Cardiac fibroblast (primary cell): ENCODE results near the gene PRRT1.
A peak's percentile ranks its signal among the peaks of the same experiment; 100 is the strongest.

ENCODE experiments used
- DNase-seq, 2 donors: peaks; one replicate each; pipeline versions ENCODE4 v3.0.0 to v3.0.0-alpha.2; 2010; ENCODE audit warnings: low read depth in 2 of 2
- H3K4me3 ChIP-seq, 2 donors: replicated peaks in 1 of 2; 1 replicate in 1 of 2; 2 replicates in 1 of 2; pipeline ENCODE4 v1.5.1; 2011; ENCODE audit warnings: low read depth in 2 of 2, low read length in 2 of 2, mild to moderate bottlenecking in 2 of 2, moderate library complexity in 1 of 2
- TF ChIP-seq, protein P1 (sequence below): IDR thresholded peaks from one replicate; pipeline ENCODE4 v1.5.1; 2011; ENCODE audit warnings: low read depth, mild to moderate bottlenecking, low read length, inconsistent platforms

Gene PRRT1

DNA sequence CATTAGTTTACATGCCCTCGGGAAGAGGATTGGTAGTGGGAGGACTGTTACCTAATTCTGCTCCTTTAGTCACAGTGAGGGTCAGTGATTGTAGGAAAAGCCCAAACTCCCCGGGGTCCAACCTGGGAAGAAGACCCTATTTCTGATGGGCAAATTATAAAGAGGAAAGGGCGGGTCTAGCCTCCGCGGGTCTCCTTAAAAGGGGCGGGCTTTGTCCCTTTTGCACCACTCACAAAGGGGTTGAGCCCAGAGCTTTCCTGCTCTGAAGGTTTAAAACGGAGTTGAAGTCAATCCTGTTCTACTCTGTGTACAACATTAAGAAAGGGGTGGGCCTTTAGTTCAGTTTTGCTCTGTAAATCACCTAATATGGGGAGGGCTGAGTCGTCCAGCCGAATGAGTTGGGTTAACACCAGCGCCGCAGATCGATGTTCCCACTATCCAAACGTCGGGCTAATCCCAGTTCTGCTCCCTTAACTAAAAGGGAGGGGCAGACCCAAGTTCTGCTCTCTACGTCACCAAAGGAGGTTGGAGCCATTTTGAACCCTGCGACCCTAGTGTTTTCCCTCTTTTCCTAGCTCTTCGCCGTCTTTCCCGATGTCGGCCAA lies 25.5 kb upstream of the PRRT1 start:
- peak overlapping the region; percentile 45 to 95 for H3K4me3 ChIP-seq
- TF ChIP-seq, protein P1, sequence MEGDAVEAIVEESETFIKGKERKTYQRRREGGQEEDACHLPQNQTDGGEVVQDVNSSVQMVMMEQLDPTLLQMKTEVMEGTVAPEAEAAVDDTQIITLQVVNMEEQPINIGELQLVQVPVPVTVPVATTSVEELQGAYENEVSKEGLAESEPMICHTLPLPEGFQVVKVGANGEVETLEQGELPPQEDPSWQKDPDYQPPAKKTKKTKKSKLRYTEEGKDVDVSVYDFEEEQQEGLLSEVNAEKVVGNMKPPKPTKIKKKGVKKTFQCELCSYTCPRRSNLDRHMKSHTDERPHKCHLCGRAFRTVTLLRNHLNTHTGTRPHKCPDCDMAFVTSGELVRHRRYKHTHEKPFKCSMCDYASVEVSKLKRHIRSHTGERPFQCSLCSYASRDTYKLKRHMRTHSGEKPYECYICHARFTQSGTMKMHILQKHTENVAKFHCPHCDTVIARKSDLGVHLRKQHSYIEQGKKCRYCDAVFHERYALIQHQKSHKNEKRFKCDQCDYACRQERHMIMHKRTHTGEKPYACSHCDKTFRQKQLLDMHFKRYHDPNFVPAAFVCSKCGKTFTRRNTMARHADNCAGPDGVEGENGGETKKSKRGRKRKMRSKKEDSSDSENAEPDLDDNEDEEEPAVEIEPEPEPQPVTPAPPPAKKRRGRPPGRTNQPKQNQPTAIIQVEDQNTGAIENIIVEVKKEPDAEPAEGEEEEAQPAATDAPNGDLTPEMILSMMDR = no peak
- DNase-seq = no peak

DNA sequence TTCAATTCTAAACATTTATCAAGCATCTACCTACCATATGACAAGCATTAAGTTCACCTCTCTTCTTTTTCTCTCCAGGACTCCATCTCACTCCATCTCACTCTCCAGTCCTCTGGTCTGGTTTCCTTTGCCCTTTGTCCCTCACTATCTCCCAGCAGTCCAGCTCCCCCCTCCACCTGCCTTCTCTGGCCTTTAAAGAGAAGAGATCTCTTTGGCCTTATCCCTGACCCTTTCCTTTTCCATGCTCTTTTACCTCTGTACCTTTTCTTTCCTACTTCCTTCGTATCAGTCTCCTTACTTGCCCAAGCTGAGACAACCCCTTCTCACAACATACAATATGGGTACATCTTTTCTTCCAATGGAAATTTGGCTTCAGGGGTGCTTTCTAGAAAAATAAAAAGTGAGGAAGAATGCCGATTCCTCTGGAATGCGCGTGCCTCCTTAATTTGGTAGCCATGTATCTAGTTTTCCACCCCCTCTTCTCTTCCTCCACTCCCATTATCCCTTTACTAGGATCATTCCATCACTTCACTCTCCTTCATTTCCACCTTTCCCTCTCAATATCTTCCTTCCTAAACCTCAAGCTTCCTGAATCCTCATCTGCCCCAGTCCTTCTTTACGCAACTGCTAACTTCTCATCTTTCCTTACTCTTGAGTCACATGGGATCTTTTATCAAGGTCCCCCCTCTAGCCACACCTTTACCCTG lies 24.9 kb upstream of the PRRT1 start:
- H3K4me3 ChIP-seq = peak overlapping the region; percentile 95 to 98
- DNase-seq = peak; percentile 68 to 73
- TF ChIP-seq, protein P1 = no peak

DNA sequence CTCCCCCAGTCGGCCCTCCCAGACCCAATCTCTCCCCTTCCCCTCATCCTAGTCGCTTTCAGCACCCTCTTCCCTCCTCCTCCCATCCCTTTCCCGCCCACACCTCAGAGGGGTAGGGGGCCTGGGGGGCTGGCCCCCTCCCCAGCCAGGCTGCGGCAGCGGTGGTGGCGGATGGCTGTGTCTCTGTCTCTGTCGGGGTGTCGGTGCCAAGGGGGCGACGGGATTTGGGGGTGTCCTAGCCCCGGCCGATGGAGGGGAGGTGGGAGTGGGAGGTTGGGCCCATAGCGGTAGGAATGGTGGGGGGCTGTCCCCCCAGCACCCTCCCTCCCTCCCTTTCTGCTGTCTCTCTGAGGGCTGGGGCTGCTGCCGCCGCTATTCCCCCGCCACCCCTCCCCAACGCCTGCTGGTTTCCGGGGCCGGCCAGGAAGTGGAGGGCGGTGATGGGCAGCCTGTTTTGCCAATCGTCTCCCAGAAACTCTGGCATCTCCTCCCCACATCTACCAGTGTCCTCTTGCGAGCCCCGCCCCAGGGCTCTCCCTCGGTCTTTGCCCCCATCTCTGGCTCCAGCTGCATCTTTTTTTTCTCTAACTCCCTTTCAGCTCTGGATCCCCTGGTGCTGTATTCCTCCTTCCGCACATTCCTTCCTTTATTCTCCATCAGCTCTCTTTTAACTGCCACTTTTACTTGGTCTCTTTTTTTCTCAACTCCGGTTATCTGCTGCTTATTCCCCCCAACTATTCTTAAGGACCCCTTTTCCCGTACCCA lies 24.2 kb upstream of the PRRT1 start, which contains the start of gene AGPAT1:
AGPAT1 (minus strand) TSS at position 374 of the 765 bp plus-strand sequence. CDS start 4,588 bp downstream, outside the sequence.
- TF ChIP-seq, protein P1 = no peak
- peak; percentile 98 to 99 for DNase-seq
- peak within 1 kb of the TSS; percentile 95 to 98 for H3K4me3 ChIP-seq

DNA sequence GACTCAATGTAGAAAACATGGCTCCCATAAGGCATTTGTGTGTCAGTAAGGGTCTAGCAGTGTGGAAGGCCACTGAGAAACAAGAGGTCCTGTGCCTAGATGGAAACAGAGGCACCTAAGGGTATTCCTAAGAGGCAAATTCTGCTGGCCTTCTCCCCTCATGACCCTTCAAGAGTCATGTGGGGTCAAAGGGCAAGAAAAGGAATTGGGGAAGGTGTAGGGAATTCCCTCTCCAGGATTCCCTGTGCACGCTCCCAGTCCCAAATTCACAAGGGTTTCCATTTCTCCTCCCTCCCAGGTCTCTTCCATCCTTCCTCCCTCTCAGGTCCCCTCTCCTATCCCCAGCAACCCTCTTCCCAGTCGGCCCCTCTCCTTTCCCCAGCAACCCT lies 23.6 kb upstream of the PRRT1 start:
- TF ChIP-seq, protein P1 = no peak
- H3K4me3 ChIP-seq = peak overlapping the region; percentile 95 to 98
- DNase-seq = no peak

DNA sequence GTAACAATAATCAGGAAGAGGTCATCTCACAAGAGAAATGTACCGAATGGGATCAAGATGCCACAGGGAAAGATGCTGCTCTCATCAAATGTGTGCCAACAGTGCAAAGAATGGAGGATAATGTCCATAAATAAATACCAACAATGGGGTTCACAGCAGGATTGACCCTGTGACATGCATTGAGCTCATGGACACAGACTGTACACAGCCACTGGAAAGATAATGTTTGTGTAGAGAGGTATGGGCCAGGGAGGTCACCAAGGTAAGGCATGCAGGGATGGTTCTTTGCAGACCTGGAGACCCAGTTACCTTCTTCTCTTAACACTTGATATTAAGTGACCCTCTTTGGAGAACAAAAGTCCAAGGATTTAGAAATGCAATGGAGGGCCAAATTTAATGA lies 22.7 kb upstream of the PRRT1 start:
- DNase-seq = no peak
- H3K4me3 ChIP-seq = peak overlapping the region in 1 of 2 donors; percentile 95
- TF ChIP-seq, protein P1 = no peak

DNA sequence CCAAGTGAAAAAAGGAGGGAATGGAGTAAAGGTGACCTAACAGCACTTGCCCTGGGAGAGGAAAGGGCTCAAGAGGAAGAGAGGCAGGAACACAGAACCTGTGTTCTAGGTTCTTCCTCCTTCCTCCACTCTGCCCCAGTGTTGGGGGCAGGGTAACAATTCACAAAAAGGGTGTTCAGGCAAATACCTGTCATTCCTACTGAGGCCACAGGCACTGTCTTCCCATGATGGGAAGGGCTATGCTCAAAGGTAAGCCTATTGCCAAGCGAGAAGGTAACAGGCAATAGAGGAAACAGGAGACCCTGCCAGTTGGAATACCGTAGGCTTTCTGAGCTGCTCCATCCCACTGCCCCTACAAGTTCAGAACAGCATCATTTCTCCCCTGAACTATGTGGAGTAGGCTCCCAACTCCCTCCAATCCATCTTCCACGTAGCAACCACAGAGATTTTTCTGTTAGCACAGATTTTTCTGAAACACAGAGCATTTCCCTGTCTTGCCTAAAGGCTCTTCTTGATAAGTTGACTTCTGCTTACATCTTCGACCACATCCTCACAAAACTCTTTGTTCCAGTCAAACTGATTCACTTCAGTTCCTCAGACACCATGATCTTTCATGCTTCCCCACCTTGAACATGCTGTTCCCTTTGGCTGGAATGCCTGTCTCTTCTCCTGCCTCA lies 21.4 kb upstream of the PRRT1 start:
- no peak overlapping the region for H3K4me3 ChIP-seq
- no peak for DNase-seq
- TF ChIP-seq, protein P1 = no peak
